Measurements from ENCODE around the gene SLC2A13.
"Not testable (repeated sequence)": the region's sequence is repeated elsewhere in the genome, so short reads cannot be mapped to it uniquely, and the experiment has no call there.

Gene SLC2A13

GRCh38 chr12:39795481-39795880, 310.4 kb downstream of the SLC2A13 start:
- H3K27ac ChIP-seq (ENCODE audit: low read depth, low read length): no peak overlapping the region
- H3K4me1 ChIP-seq (ENCODE audit: control insufficient read depth, insufficient read depth, low read length): no peaks in the 10 kb centered on the region
- no peaks in the 10 kb centered on the region for H3K36me3 ChIP-seq (ENCODE audit: control insufficient read depth, insufficient read depth, low read length)
- no peak overlapping the region for H3K9ac ChIP-seq (ENCODE audit: low read length)
- no peak overlapping the region for H3K4me3 ChIP-seq (ENCODE audit: low read length)
- H3K27me3 ChIP-seq (ENCODE audit: control insufficient read depth, insufficient read depth, low read length): no peaks in the 10 kb centered on the region

DNA sequence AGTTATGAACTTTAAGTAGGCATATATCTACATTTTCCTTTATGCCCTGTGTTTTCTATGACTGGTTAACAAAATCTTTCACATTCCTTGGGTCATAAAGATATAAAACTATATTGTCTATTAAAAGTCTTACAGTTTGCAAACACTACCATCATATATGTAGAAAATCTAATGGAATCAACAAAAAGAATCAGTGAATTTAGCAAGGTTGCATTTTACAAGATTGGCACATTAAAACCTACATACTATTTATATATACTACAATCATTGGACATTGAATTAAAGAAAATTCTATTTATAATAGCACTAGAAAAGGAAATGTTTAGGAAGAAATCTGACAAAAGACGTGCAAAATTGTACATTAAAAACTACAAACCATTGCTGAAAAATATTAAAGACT, 312.9 kb downstream of the SLC2A13 start:
- H3K9ac ChIP-seq (ENCODE audit: low read length): no peak overlapping the region
- H3K27me3 ChIP-seq (ENCODE audit: control insufficient read depth, insufficient read depth, low read length): no peaks in the 10 kb centered on the region
- no peak overlapping the region for H3K27ac ChIP-seq (ENCODE audit: low read depth, low read length)
- no peak overlapping the region for H3K4me3 ChIP-seq (ENCODE audit: low read length)
- H3K36me3 ChIP-seq (ENCODE audit: control insufficient read depth, insufficient read depth, low read length): no peaks in the 10 kb centered on the region
- H3K4me1 ChIP-seq (ENCODE audit: control insufficient read depth, insufficient read depth, low read length): no peaks in the 10 kb centered on the region

GRCh38 chr12:39788239-39788638, 317.6 kb downstream of the SLC2A13 start:
- Histone ChIP-seq H3K4me3 (ENCODE audit: low read length) (no peak overlapping the region), H3K27me3 (ENCODE audit: control insufficient read depth, insufficient read depth, low read length) (no peaks in the 10 kb centered on the region), H3K9ac (ENCODE audit: low read length) (no peak overlapping the region), H3K27ac (ENCODE audit: low read depth, low read length) (no peak overlapping the region), H3K36me3 (ENCODE audit: control insufficient read depth, insufficient read depth, low read length) (no peaks in the 10 kb centered on the region), H3K4me1 (ENCODE audit: control insufficient read depth, insufficient read depth, low read length) (no peaks in the 10 kb centered on the region)

DNA sequence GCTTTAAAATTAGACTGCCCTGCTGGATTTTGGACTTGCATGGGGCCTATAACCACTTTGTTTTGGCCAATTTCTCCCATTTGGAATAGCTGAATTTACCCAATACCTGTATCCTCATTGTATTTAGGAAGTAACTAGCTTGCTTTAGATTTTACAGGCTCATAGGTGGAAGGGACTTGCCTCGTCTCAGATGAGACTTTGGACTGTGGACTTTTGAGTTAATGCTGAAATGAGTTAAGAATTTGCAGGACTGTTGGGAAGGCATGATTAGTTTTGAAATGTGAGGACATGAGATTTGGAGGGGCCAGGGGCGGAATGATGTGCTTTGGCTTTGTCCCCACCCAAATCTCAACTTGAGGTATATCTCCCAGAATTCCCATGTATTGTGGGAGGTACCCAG, 320.1 kb downstream of the SLC2A13 start:
- not testable (repeated sequence) for H3K27ac ChIP-seq (ENCODE audit: low read depth, low read length); H3K36me3 ChIP-seq (ENCODE audit: control insufficient read depth, insufficient read depth, low read length); H3K27me3 ChIP-seq (ENCODE audit: control insufficient read depth, insufficient read depth, low read length); H3K4me3 ChIP-seq (ENCODE audit: low read length); H3K4me1 ChIP-seq (ENCODE audit: control insufficient read depth, insufficient read depth, low read length); H3K9ac ChIP-seq (ENCODE audit: low read length)

DNA sequence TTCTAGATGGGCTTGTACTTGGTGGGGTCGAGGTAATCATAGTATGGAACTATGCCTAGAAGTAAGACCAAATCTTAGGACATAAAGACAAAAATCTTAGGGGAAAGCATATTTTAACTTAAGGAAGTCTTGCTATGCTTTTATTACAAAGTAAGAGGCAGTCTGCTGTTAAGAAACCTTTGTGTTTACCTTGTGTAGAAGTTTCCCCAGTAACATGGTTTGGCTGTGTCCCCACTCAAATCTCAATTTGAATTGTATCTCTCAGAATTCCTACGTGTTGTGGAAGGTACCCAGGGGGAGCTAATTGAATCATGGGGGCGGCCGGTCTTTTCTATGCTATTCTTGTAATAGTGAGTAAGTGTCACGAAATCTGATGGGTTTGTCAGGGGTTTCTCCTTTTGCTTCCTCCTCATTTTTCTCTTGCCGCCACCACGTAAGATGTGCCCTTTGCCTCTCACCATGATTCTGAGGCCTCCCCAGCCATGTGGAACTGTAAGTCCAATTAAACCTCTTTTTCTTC, 323.8 kb downstream of the SLC2A13 start:
- no peak overlapping the region for H3K9ac ChIP-seq (ENCODE audit: low read length)
- no peaks in the 10 kb centered on the region for H3K36me3 ChIP-seq (ENCODE audit: control insufficient read depth, insufficient read depth, low read length)
- H3K27ac ChIP-seq (ENCODE audit: low read depth, low read length): no peak overlapping the region
- H3K27me3 ChIP-seq (ENCODE audit: control insufficient read depth, insufficient read depth, low read length): no peaks in the 10 kb centered on the region
- peaks cover 6% of the 10 kb centered on the region for H3K4me1 ChIP-seq (ENCODE audit: control insufficient read depth, insufficient read depth, low read length)
- no peak overlapping the region for H3K4me3 ChIP-seq (ENCODE audit: low read length)

GRCh38 chr12:39780913-39781446, 324.9 kb downstream of the SLC2A13 start:
- H3K4me3 ChIP-seq (ENCODE audit: low read length): no peak overlapping the region

DNA sequence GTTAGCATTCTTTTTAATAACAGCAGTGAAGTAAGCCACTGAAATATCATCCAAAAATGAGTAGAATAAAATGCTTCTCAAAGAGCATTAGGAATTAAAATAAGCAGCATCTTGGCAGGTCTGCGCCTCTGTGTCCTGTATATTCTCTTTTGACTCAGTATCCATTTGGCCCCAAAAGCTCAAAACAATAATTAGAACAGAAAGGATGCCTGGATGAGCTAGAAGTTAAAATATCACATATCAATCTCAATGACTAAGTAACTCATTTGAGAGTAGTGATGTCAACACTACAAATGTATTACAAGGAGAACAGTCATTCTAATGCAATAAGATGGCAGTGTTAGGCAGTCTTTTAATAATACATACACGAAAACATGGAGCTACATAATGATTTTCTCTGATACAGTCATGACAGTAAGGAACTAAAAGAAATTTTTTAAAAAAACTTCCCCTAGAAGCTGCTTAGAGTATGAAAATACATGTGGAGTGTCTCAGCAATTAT, 325.4 kb downstream of the SLC2A13 start:
- H3K4me3 ChIP-seq (ENCODE audit: low read length): no peak overlapping the region
- no peak overlapping the region for H3K27ac ChIP-seq (ENCODE audit: low read depth, low read length)
- H3K4me1 ChIP-seq (ENCODE audit: control insufficient read depth, insufficient read depth, low read length): peaks cover 6% of the 10 kb centered on the region
- H3K27me3 ChIP-seq (ENCODE audit: control insufficient read depth, insufficient read depth, low read length): no peaks in the 10 kb centered on the region
- no peak overlapping the region for H3K9ac ChIP-seq (ENCODE audit: low read length)
- H3K36me3 ChIP-seq (ENCODE audit: control insufficient read depth, insufficient read depth, low read length): no peaks in the 10 kb centered on the region

More at GRCh38 chr12:39780913-39781446, 324.9 kb downstream of the SLC2A13 start:
- Histone ChIP-seq H3K36me3 (ENCODE audit: control insufficient read depth, insufficient read depth, low read length) (no peaks in the 10 kb centered on the region), H3K4me1 (ENCODE audit: control insufficient read depth, insufficient read depth, low read length) (peaks cover 6% of the 10 kb centered on the region), H3K27ac (ENCODE audit: low read depth, low read length) (peak overlapping the region; percentile 40), H3K9ac (ENCODE audit: low read length) (no peak overlapping the region), H3K27me3 (ENCODE audit: control insufficient read depth, insufficient read depth, low read length) (no peaks in the 10 kb centered on the region)

DNA sequence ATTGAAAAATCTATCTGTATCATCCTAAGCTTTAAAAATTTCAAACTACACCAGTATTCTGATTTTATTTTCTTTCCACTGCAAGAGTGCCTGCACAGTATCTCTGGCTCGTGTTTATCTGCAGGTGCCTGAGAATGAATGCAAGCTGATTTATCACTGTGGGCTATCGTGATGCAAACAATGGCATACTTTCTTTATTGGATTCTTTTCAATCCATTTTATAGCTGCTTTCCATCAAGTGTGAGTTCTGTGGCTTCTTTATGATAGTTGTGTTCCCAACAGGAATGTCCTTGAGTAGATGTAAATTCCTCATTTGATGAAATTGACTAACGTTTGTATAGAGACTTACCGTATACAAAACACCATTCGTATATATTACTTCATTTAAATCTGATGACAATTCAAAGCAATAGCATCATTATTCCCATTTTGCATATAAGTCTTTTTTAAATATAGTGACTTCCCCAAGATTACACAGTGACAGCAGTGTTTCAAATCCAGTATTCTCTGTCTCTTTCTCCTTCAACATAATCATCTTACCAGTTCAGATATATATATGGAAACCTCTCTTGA, 326.0 kb downstream of the SLC2A13 start:
- Histone ChIP-seq H3K9ac (ENCODE audit: low read length) (no peak overlapping the region), H3K4me3 (ENCODE audit: low read length) (no peak overlapping the region), H3K4me1 (ENCODE audit: control insufficient read depth, insufficient read depth, low read length) (peaks cover 6% of the 10 kb centered on the region), H3K27me3 (ENCODE audit: control insufficient read depth, insufficient read depth, low read length) (no peaks in the 10 kb centered on the region), H3K36me3 (ENCODE audit: control insufficient read depth, insufficient read depth, low read length) (no peaks in the 10 kb centered on the region), H3K27ac (ENCODE audit: low read depth, low read length) (no peak overlapping the region)

DNA sequence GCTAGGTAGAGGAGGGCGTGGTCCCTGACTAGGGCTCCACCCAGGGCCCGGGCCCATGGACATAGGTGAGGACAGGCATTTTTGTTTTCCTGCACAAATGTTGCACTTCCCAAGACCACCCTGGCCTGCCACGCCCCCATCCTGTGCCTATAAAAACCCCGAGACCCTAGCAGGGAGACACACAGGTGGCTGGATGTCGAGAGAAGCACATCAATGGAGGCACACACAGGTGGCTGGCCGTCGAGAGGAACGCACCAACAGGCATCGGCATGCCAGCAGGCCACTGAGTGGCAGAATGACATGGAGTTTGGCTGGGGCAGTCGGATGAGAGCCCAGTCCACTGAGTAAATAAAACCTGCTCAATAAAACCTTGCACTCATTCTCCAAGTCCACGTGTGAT, 328.4 kb downstream of the SLC2A13 start:
- Histone ChIP-seq H3K9ac (ENCODE audit: low read length) (no peak overlapping the region), H3K4me1 (ENCODE audit: control insufficient read depth, insufficient read depth, low read length) (peaks cover 6% of the 10 kb centered on the region), H3K4me3 (ENCODE audit: low read length) (no peak overlapping the region), H3K36me3 (ENCODE audit: control insufficient read depth, insufficient read depth, low read length) (no peaks in the 10 kb centered on the region), H3K27ac (ENCODE audit: low read depth, low read length) (no peak overlapping the region), H3K27me3 (ENCODE audit: control insufficient read depth, insufficient read depth, low read length) (no peaks in the 10 kb centered on the region)

DNA sequence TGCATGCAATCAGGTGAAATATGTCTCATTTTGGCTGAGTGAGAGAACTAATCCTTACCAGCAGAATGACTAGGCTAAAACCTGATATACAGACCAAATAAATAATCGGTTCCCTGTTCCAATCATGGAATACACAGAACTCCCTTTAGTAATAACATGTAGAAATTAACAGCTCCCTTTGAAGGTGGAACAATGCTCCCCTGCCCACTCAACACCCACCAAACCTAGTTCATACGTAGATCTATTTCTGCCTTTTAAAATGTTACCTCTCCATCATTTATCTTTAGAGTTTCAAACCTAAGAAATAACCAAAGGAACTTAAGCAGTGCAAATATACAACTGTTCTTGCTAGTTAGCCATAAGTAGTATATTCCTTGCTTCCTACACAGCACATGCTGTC, 332.6 kb downstream of the SLC2A13 start:
- no peaks in the 10 kb centered on the region for H3K36me3 ChIP-seq (ENCODE audit: control insufficient read depth, insufficient read depth, low read length)
- no peak overlapping the region for H3K4me3 ChIP-seq (ENCODE audit: low read length)

DNA sequence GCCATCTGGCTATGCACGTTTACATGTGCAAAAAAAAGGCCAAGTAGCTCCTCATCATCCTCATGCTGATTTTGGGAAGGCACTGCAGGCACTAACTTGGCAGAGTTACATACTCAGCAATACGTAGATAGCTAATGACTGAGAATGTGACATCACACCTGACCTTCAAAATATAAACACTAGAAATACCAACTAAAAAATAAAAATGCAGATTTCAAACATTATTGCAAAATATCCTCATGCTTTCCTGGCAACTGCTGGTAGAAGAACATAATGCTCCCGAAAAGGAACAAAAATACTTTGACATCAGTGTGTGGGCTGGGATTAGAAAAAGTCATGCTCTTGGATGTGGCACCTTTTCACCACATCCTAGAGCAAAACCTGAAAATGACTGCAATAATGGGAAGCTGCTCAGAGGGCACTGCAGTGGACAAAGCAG, 333.0 kb downstream of the SLC2A13 start:
- Histone ChIP-seq H3K27me3 (ENCODE audit: control insufficient read depth, insufficient read depth, low read length) (no peaks in the 10 kb centered on the region), H3K36me3 (ENCODE audit: control insufficient read depth, insufficient read depth, low read length) (no peaks in the 10 kb centered on the region), H3K4me3 (ENCODE audit: low read length) (no peak overlapping the region), H3K4me1 (ENCODE audit: control insufficient read depth, insufficient read depth, low read length) (no peaks in the 10 kb centered on the region), H3K9ac (ENCODE audit: low read length) (no peak overlapping the region), H3K27ac (ENCODE audit: low read depth, low read length) (no peak overlapping the region)

More for the DNA sequence above, 332.6 kb downstream of the SLC2A13 start:
- no peak overlapping the region for H3K27ac ChIP-seq (ENCODE audit: low read depth, low read length)
- H3K4me1 ChIP-seq (ENCODE audit: control insufficient read depth, insufficient read depth, low read length): no peaks in the 10 kb centered on the region
- H3K9ac ChIP-seq (ENCODE audit: low read length): no peak overlapping the region
- H3K27me3 ChIP-seq (ENCODE audit: control insufficient read depth, insufficient read depth, low read length): no peaks in the 10 kb centered on the region

DNA sequence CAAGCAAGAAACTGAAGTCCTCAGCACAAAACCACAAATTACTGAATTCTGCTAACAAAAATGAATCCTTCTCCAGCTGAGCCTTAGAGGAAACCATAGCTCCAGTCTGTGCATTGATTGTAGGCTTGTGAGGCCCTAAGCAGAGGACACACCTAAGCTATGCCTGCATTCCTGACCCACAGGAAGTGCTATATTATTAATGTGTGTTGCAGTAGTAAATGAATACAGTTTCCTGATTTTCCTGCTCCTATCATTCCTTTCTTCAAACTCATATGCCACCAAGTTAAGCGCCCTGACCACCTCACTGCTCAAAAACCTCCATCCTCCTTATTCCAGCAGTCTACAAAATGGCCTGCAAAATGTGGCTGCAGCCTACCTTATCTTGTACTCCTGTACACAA, 334.4 kb downstream of the SLC2A13 start:
- no peaks in the 10 kb centered on the region for H3K36me3 ChIP-seq (ENCODE audit: control insufficient read depth, insufficient read depth, low read length)
- H3K4me1 ChIP-seq (ENCODE audit: control insufficient read depth, insufficient read depth, low read length): no peaks in the 10 kb centered on the region
- H3K27me3 ChIP-seq (ENCODE audit: control insufficient read depth, insufficient read depth, low read length): no peaks in the 10 kb centered on the region
- no peak overlapping the region for H3K9ac ChIP-seq (ENCODE audit: low read length)
- no peak overlapping the region for H3K27ac ChIP-seq (ENCODE audit: low read depth, low read length)
- no peak overlapping the region for H3K4me3 ChIP-seq (ENCODE audit: low read length)

All from rectal smooth muscle tissue (tissue), 1 donor.